ENCODE data around the gene AKR1A1.
"Not testable (repeated sequence)": the region's sequence is repeated elsewhere in the genome, so short reads cannot be mapped to it uniquely, and the experiment has no call there.

AKR1A1 gene

GRCh38 chr1:45522324-45523104, 28.1 kb upstream of the AKR1A1 start:
- peak; percentile 24 for DNase-seq (ENCODE audit: insufficient read length, low spot score)
- no peak for FAIRE-seq

GRCh38 chr1:45523516-45523915, 27.1 kb upstream of the AKR1A1 start:
- DNase-seq (ENCODE audit: insufficient read length, low spot score); FAIRE-seq: not testable (repeated sequence)

- DNase-seq (ENCODE audit: insufficient read length, low spot score); FAIRE-seq: not testable (repeated sequence)
Measured at GRCh38 chr1:45523975-45524374, 26.7 kb upstream of the AKR1A1 start.

- FAIRE-seq (no peak), DNase-seq (ENCODE audit: insufficient read length, low spot score) (no peak)
Measured at GRCh38 chr1:45526135-45526644, 24.4 kb upstream of the AKR1A1 start.

- DNase-seq (ENCODE audit: insufficient read length, low spot score): no peak
- no peak for FAIRE-seq
Measured at GRCh38 chr1:45530632-45531135, 19.9 kb upstream of the AKR1A1 start.

- FAIRE-seq (no peak), DNase-seq (ENCODE audit: insufficient read length, low spot score) (no peak)
Measured at GRCh38 chr1:45531873-45532272, 18.8 kb upstream of the AKR1A1 start.

GRCh38 chr1:45535988-45536766, 14.4 kb upstream of the AKR1A1 start:
- DNase-seq (ENCODE audit: insufficient read length, low spot score): no peak
- no peak for FAIRE-seq

GRCh38 chr1:45536886-45537285, 13.7 kb upstream of the AKR1A1 start:
- no peak for FAIRE-seq
- DNase-seq (ENCODE audit: insufficient read length, low spot score): no peak

GRCh38 chr1:45541193-45541592, 9.4 kb upstream of the AKR1A1 start:
- no peak for DNase-seq (ENCODE audit: insufficient read length, low spot score)
- FAIRE-seq: no peak

- FAIRE-seq (no peak), DNase-seq (ENCODE audit: insufficient read length, low spot score) (no peak)
Measured at GRCh38 chr1:45542591-45542990, 8.0 kb upstream of the AKR1A1 start.

- no peak for FAIRE-seq
- DNase-seq (ENCODE audit: insufficient read length, low spot score): no peak
Measured at GRCh38 chr1:45543581-45544417, 6.8 kb upstream of the AKR1A1 start.

- DNase-seq (ENCODE audit: insufficient read length, low spot score): no peak
- no peak for FAIRE-seq
Measured at GRCh38 chr1:45544530-45544929, 6.1 kb upstream of the AKR1A1 start.

GRCh38 chr1:45545019-45545493, 5.6 kb upstream of the AKR1A1 start:
- DNase-seq (ENCODE audit: insufficient read length, low spot score) (no peak), FAIRE-seq (no peak)

- FAIRE-seq (no peak), DNase-seq (ENCODE audit: insufficient read length, low spot score) (no peak)
Measured at GRCh38 chr1:45545553-45546310, 4.9 kb upstream of the AKR1A1 start.

GRCh38 chr1:45551684-45552083, 1.1 kb downstream of the AKR1A1 start:
- DNase-seq (ENCODE audit: insufficient read length, low spot score) (no peak), FAIRE-seq (no peak)

GRCh38 chr1:45552331-45552730, 1.7 kb downstream of the AKR1A1 start:
- no peak for DNase-seq (ENCODE audit: insufficient read length, low spot score)

GRCh38 chr1:45554198-45554597, 3.6 kb downstream of the AKR1A1 start:
- no peak for FAIRE-seq

More at GRCh38 chr1:45552331-45552730, 1.7 kb downstream of the AKR1A1 start:
- FAIRE-seq: no peak

GRCh38 chr1:45557422-45557944, 6.9 kb downstream of the AKR1A1 start:
- no peak for FAIRE-seq
- DNase-seq (ENCODE audit: insufficient read length, low spot score): no peak

More at GRCh38 chr1:45554198-45554597, 3.6 kb downstream of the AKR1A1 start:
- no peak for DNase-seq (ENCODE audit: insufficient read length, low spot score)

- FAIRE-seq: no peak
- no peak for DNase-seq (ENCODE audit: insufficient read length, low spot score)
Measured at GRCh38 chr1:45563843-45564242, 13.2 kb downstream of the AKR1A1 start.
